Fibroblast of lung (primary cell): Measurements from ENCODE around the gene MROH7. TPM values are rescaled to one million over a fixed set of nuclear protein-coding genes. Genes with fewer than 3 reads are reported as not detected.

Experiments
- DNase-seq, 2 donors: peaks; one replicate each; pipeline versions ENCODE4 v3.0.0 to v3.0.0-alpha.2; 2010; ENCODE audit warnings: low read depth in 2 of 2
- H2AFZ ChIP-seq: 2 replicates; pipeline ENCODE4 v1.5.1; 2012; ENCODE audit warnings: low read length, control low read depth, inconsistent platforms
- H3K27ac ChIP-seq: 2 replicates; pipeline ENCODE4 v1.5.1; 2011; ENCODE audit warnings: low read length, control low read depth; ENCODE audit not compliant: insufficient read depth
- H3K27me3 ChIP-seq: 2 replicates; pipeline ENCODE4 v1.5.1; 2011; ENCODE audit warnings: mild to moderate bottlenecking, low read length; ENCODE audit not compliant: control insufficient read depth, insufficient read depth
- H3K36me3 ChIP-seq: 2 replicates; pipeline ENCODE4 v1.5.1; 2011; ENCODE audit warnings: low read length; ENCODE audit not compliant: control insufficient read depth, insufficient read depth
- H3K4me1 ChIP-seq: 2 replicates; pipeline ENCODE4 v1.5.1; 2011; ENCODE audit warnings: low read length; ENCODE audit not compliant: control insufficient read depth, insufficient read depth; ENCODE audit errors: extremely low read depth
- H3K4me2 ChIP-seq: 2 replicates; pipeline ENCODE4 v1.5.1; 2011; ENCODE audit warnings: low read length, control low read depth; ENCODE audit not compliant: insufficient read depth; ENCODE audit errors: extremely low read depth
- H3K4me3 ChIP-seq, 4 experiments: fragments of 200-600 bp in 1 of 4; sonication (generic) in 1 of 4; replicated peaks in 1 of 4; 2 replicates each; pipeline ENCODE4 v1.5.1; 2011 to 2016; ENCODE audit warnings: low read length in 4 of 4, low read depth in 3 of 4, mild to moderate bottlenecking in 3 of 4, control low read depth in 2 of 4, inconsistent platforms in 1 of 4, mixed read lengths in 1 of 4; ENCODE audit not compliant: insufficient read depth in 1 of 4; ENCODE audit errors: control extremely low read depth in 1 of 4
- H3K79me2 ChIP-seq: 2 replicates; pipeline ENCODE4 v1.5.1; 2012; ENCODE audit warnings: mild to moderate bottlenecking, low read length, inconsistent platforms; ENCODE audit not compliant: control insufficient read depth, insufficient read depth
- H3K9ac ChIP-seq: 2 replicates; pipeline ENCODE4 v1.5.1; 2011; ENCODE audit warnings: mild to moderate bottlenecking, low read length, control low read depth; ENCODE audit not compliant: insufficient read depth
- H3K9me3 ChIP-seq: 2 replicates; pipeline ENCODE4 v1.5.1; 2012; ENCODE audit warnings: low read depth, low read length; ENCODE audit not compliant: control insufficient read depth, insufficient read depth
- H4K20me1 ChIP-seq: 2 replicates; pipeline ENCODE4 v1.5.1; 2011; ENCODE audit warnings: low read length; ENCODE audit not compliant: control insufficient read depth, insufficient read depth; ENCODE audit errors: extremely low read depth
- CTCF ChIP-seq, 2 donors: IDR thresholded peaks in 1 of 2; conservative IDR thresholded peaks in 1 of 2; 1 replicate in 1 of 2; 2 replicates in 1 of 2; pipeline ENCODE4 v1.5.1; 2011 to 2012; ENCODE audit warnings: low read length in 2 of 2, control low read depth in 1 of 2, inconsistent platforms in 1 of 2, low read depth in 1 of 2, mild to moderate bottlenecking in 1 of 2
- EZH2 ChIP-seq: IDR thresholded peaks from 2 replicates; pipeline ENCODE4 v1.5.1; 2012; ENCODE audit warnings: low read length, control low read depth, mild to moderate bottlenecking; ENCODE audit errors: missing control alignments
- polyA plus RNA-seq, 2 donors: library from polyadenylated mRNA; depleted of rRNA in 1 of 2; stranded (reverse) in 1 of 2; unstranded in 1 of 2; fragments of >200 nt; gene quantifications; 2 replicates each; pipeline ENCODE4 v1.2.1, GENCODE V29; 2011 to 2012; ENCODE audit warnings: missing spikeins in 1 of 2
- total RNA-seq: library from RNA; depleted of rRNA; stranded (reverse); fragments of >200 nt; gene quantifications from 2 replicates; pipeline ENCODE4 v1.2.1, GENCODE V29; 2014

Gene MROH7
- total and polyA plus RNA-seq, 2 donors (not counting 1 experiment from before 2014, with no cell fraction given): 0.01 to 0.33 TPM

DNA sequence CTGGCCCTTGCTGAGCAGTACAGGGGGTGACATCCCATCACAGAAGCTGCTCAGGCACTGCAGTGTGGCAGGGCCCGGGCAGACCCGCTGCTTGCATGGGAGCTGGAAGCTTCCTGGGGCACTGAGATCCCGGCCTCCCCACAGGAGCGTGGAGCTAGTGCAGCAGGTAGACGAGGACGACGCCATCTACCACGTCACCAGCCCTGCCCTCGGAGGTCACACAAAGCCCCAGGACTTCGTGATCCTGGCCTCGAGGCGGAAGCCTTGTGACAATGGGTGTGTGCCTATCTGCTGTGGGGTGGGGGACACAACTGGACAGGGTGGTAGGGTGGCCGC, 34.6 kb upstream of the MROH7 start:
- no peaks in the 10 kb centered on the region for H3K9me3 ChIP-seq
- no peak for DNase-seq
- no peaks in the 10 kb centered on the region for H4K20me1 ChIP-seq
- H2AFZ ChIP-seq: no peak overlapping the region
- H3K4me3 ChIP-seq: no peak overlapping the region
- no peaks in the 10 kb centered on the region for H3K36me3 ChIP-seq
- H3K4me2 ChIP-seq: no peak overlapping the region
- H3K4me1 ChIP-seq: no peaks in the 10 kb centered on the region
- no peak overlapping the region for H3K9ac ChIP-seq
- no peak overlapping the region for H3K27ac ChIP-seq
- no peaks in the 10 kb centered on the region for H3K27me3 ChIP-seq
- TF ChIP-seq EZH2 (no peak), CTCF (conservative IDR thresholded peaks at IDR 0.05 in 1 of 2, IDR thresholded peaks at IDR 0.05 in 1 of 2; ENCODE audit: low read depth in 1 of 2, low read length in 2 of 2) (no peak)
- H3K79me2 ChIP-seq: no peaks in the 10 kb centered on the region

GRCh38 chr1:54607821-54608565, 33.6 kb upstream of the MROH7 start:
- H3K36me3 ChIP-seq: no peaks in the 10 kb centered on the region
- H3K79me2 ChIP-seq: no peaks in the 10 kb centered on the region
- H3K4me1 ChIP-seq: no peaks in the 10 kb centered on the region
- H3K9me3 ChIP-seq: no peaks in the 10 kb centered on the region
- DNase-seq: no peak
- no peak overlapping the region for H3K9ac ChIP-seq
- H4K20me1 ChIP-seq: no peaks in the 10 kb centered on the region
- no peaks in the 10 kb centered on the region for H3K27me3 ChIP-seq
- no peak overlapping the region for H3K27ac ChIP-seq
- TF ChIP-seq CTCF (conservative IDR thresholded peaks at IDR 0.05 in 1 of 2, IDR thresholded peaks at IDR 0.05 in 1 of 2; ENCODE audit: low read depth in 1 of 2, low read length in 2 of 2) (no peak), EZH2 (no peak)
- H2AFZ ChIP-seq: no peak overlapping the region
- no peak overlapping the region for H3K4me2 ChIP-seq
- no peak overlapping the region for H3K4me3 ChIP-seq

DNA sequence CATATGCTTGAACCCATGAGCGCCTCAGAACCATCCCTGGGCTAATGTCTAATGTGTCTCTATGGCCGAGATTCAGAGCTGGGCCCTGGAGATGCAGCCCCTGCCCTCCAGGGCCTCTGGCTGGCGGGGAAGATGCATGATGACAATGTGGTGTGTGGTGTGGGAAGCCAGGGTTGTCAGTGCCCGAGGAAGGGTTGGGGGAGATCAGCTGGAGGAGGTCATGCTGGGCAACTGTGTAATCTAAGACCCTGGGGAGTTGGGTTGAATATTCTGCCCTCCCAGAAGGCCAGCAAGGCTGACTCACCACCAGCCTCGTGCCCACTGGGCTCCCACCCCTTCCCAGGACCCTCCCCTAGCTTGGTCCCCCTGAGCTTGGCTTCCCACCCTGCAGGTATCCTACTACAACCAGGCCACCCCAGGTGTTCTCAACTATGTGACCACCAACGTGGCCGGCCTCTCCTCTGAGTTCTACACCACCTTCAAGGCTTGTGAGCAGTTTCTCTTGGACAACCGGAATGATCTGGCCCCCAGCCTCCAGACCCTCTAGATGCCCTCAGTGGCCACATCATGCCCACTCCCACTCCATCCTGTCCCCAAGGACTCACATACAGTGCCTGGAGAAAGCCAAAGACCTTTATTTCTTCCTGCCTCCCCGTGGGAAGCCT, 32.9 kb upstream of the MROH7 start:
- TF ChIP-seq EZH2 (no peak), CTCF (conservative IDR thresholded peaks at IDR 0.05 in 1 of 2, IDR thresholded peaks at IDR 0.05 in 1 of 2; ENCODE audit: low read depth in 1 of 2, low read length in 2 of 2) (no peak)
- H3K36me3 ChIP-seq: no peaks in the 10 kb centered on the region
- H3K9ac ChIP-seq: no peak overlapping the region
- H3K4me3 ChIP-seq: no peak overlapping the region
- no peaks in the 10 kb centered on the region for H3K9me3 ChIP-seq
- H3K79me2 ChIP-seq: no peaks in the 10 kb centered on the region
- H3K27ac ChIP-seq: no peak overlapping the region
- H3K27me3 ChIP-seq: no peaks in the 10 kb centered on the region
- no peaks in the 10 kb centered on the region for H3K4me1 ChIP-seq
- no peak overlapping the region for H3K4me2 ChIP-seq
- no peak overlapping the region for H2AFZ ChIP-seq
- no peaks in the 10 kb centered on the region for H4K20me1 ChIP-seq
- DNase-seq: no peak
